Measurements from ENCODE around the gene DISP2. TPM values are rescaled to one million over a fixed set of nuclear protein-coding genes. Genes with fewer than 3 reads are reported as not detected.
A peak's percentile ranks its signal among the peaks of the same experiment; 100 is the strongest.

DISP2 gene
- total and polyA plus RNA-seq, 8 donors: 0.15 to 10.1 (median 0.58) TPM; not detected in 1

- Histone ChIP-seq H3K4me3 (no peak overlapping the region), H3K36me3 (no peaks in the 10 kb centered on the region), H3K27ac (peak overlapping the region in 3 of 5 donors; percentile 67 to 92 (median 90)), H3K4me1 (peaks cover 44 to 85% (median 77%) of the 10 kb centered on the region in 4 donors), H3K9me3 (no peaks in the 10 kb centered on the region), H3K27me3 (no peaks in the 10 kb centered on the region)
- DNase-seq: no peak
- intact Hi-C loops (cut with DNase I; ENCODE audit: low total_unique reads): no loop called here
- no peak for TF ChIP-seq POLR2AphosphoS5 (IDR thresholded peaks at IDR 0.05)
- TF ChIP-seq EP300 (IDR thresholded peaks at IDR 0.05): no peak
- no peak for TF ChIP-seq CTCF (IDR thresholded peaks at IDR 0.05)
- no peak for TF ChIP-seq POLR2A (IDR thresholded peaks at IDR 0.05)
- WGBS, 5 donors: 34 to 48% (median 45%) methylated on average over 4 to 6 of the region's 6 CpGs
Measured at GRCh38 chr15:40344217-40344616, 13.8 kb upstream of the DISP2 start.

GRCh38 chr15:40344631-40345120 is 13.3 kb upstream of the DISP2 start:
- H3K4me3 ChIP-seq: peak overlapping the region in 1 of 4 donors; percentile 3

DNA sequence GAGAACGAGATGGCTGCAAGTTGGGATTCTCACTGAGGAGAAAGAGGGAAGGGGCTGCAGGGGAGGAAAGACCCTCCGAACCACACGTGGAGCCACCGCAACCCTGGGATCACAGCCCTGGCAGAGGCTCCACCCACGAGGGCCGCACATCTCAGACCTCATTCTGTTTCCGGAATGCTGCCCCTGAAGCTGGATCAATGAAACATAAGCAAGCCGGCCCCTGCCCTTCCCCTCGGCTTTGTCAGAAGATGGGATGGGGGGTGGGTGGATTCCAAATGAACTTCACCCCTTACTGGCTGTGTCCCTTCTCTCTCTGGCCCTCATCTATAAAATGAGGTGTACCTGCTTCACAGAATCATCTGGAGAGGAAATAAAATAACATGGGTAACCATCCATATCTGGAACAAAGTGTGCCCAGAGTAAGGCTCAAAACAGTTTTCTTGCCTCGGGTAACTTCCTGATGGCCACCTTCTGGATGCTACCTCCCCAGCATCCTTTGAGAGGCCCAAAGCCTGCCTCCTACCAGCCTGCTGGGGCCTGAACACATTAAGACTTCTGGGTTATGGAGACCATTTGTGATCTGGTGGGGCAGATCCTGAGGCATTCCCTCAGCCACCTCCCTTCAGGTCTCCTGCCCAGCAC is 12.7 kb upstream of the DISP2 start:
- Histone ChIP-seq H3K36me3 (no peaks in the 10 kb centered on the region), H3K27ac (peak overlapping the region; percentile 37 to 74 (median 71)), H3K4me1 (peaks cover 33 to 74% (median 68%) of the 10 kb centered on the region in 4 donors), H3K4me3 (peak overlapping the region in 1 of 4 donors; percentile 3), H3K9me3 (no peaks in the 10 kb centered on the region), H3K27me3 (no peaks in the 10 kb centered on the region)
- 70 to 77% (median 74%) methylated on average over 4 to 10 of the region's 10 CpGs for WGBS, 5 donors
- TF ChIP-seq POLR2A (IDR thresholded peaks at IDR 0.05): no peak
- TF ChIP-seq CTCF (IDR thresholded peaks at IDR 0.05): no peak
- no peak for TF ChIP-seq EP300 (IDR thresholded peaks at IDR 0.05)
- TF ChIP-seq POLR2AphosphoS5 (IDR thresholded peaks at IDR 0.05): no peak
- intact Hi-C loops (cut with DNase I; ENCODE audit: low total_unique reads): no loop called here
- DNase-seq: no peak

More at GRCh38 chr15:40344631-40345120, 13.3 kb upstream of the DISP2 start:
- H3K36me3 ChIP-seq: no peaks in the 10 kb centered on the region
- 27 to 35% (median 32%) methylated on average over 10 to 15 of the region's 15 CpGs for WGBS, 5 donors
- no peaks in the 10 kb centered on the region for H3K9me3 ChIP-seq
- peak overlapping the region in 4 of 5 donors; percentile 28 to 73 (median 67) for H3K27ac ChIP-seq
- peak; percentile 72 to 85 for DNase-seq
- peaks cover 39 to 80% (median 72%) of the 10 kb centered on the region in 4 donors for H3K4me1 ChIP-seq
- H3K27me3 ChIP-seq: no peaks in the 10 kb centered on the region
- intact Hi-C loops (cut with DNase I; ENCODE audit: low total_unique reads): no loop called here
- TF ChIP-seq EP300 (IDR thresholded peaks at IDR 0.05) (no peak), POLR2AphosphoS5 (IDR thresholded peaks at IDR 0.05) (peak in 1 of 3 donors; percentile 47), CTCF (IDR thresholded peaks at IDR 0.05) (peak in 5 of 7 experiments; percentile 68 to 84 (median 71)), POLR2A (IDR thresholded peaks at IDR 0.05) (no peak)

DNA sequence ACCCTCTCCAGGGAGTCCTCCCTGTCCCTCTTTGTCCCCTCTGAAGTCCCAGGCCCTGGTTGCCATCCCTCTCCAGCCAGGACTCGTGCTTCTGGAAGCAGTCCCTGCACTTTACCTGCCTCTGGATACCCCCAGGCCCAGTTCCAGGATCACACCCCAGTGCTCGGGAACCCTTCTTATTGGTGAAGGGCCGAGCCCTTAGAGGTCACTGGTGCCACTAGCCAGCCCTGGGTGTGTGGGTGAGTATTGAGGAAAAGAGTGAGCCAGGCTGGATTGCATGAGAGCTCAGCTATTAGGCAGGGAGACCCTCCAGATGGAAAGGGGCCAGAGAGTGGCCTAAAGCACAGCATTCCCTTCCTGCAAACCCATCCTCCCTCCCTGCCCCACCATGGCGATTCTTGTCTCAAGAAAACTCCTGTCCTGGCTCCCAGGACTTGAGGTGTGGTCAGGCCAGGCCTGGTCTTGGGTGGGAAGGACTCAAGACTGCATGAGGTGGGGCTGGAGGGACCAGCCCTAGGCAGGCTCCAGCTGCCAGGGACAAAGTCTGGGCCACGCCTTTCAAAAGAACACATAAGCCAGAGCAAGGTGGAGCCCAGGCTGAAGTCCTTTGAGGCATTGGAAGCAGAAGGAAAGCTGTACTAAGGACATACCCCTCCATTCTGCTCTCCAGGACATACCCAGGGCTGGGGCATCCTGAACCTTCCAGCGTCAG is 12.0 kb upstream of the DISP2 start:
- peak; percentile 72 to 92 for DNase-seq
- Histone ChIP-seq H3K4me3 (no peak overlapping the region), H3K27me3 (no peaks in the 10 kb centered on the region), H3K36me3 (no peaks in the 10 kb centered on the region), H3K9me3 (no peaks in the 10 kb centered on the region), H3K4me1 (peaks cover 27 to 67% (median 61%) of the 10 kb centered on the region in 4 donors), H3K27ac (peak overlapping the region; percentile 37 to 74 (median 71))
- 54 to 69% (median 58%) methylated on average over 6 of the region's 6 CpGs for WGBS, 5 donors
- intact Hi-C loops (cut with DNase I; ENCODE audit: low total_unique reads): no loop called here
- peak in 2 of 3 donors; percentile 61 to 78 for TF ChIP-seq POLR2AphosphoS5 (IDR thresholded peaks at IDR 0.05)
- no peak for TF ChIP-seq CTCF (IDR thresholded peaks at IDR 0.05)
